Stimulated activated CD8-positive, alpha-beta memory T cell treated with anti-CD3 and anti-CD28 coated beads, Interleukin-4, amount 100 ng/mL, for 4 hours (primary cell): Measurements from ENCODE around the gene TMTC4.
A peak's percentile ranks its signal among the peaks of the same experiment; 100 is the strongest.
"Not testable (repeated sequence)": the region's sequence is repeated elsewhere in the genome, so short reads cannot be mapped to it uniquely, and the experiment has no call there.

Experiments used
- DNase-seq, 2 donors: peaks; one replicate each; pipeline ENCODE4 v3.0.0-alpha.2; 2020; ENCODE audit warnings: low read depth in 2 of 2, low spot score in 1 of 2

The TMTC4 gene

GRCh38 chr13:100674572-100674871 lies at the start of gene TMTC4:
TMTC4 (minus strand) TSS chr13:100674795; CDS start chr13:100670362, 4,433 bp downstream.
- DNase-seq, result no peak

- no peak for DNase-seq
Measured at GRCh38 chr13:100722517-100722916, 47.9 kb upstream of the TMTC4 start.

GRCh38 chr13:100721885-100722512 lies 47.4 kb upstream of the TMTC4 start:
- DNase-seq, result peak in 1 of 2 donors; percentile 25

- no peak for DNase-seq
Measured at GRCh38 chr13:100715604-100716003, 41.0 kb upstream of the TMTC4 start.

GRCh38 chr13:100714478-100714877 lies 39.9 kb upstream of the TMTC4 start:
- no peak for DNase-seq

- DNase-seq, result no peak
Measured at GRCh38 chr13:100710176-100710575, 35.6 kb upstream of the TMTC4 start.

GRCh38 chr13:100707818-100708740 lies 33.5 kb upstream of the TMTC4 start:
- DNase-seq, result no peak

GRCh38 chr13:100698331-100698730 lies 23.7 kb upstream of the TMTC4 start:
- not testable (repeated sequence) for DNase-seq

- no peak for DNase-seq
Measured at GRCh38 chr13:100695509-100695773, 20.8 kb upstream of the TMTC4 start.

- DNase-seq, result no peak
Measured at GRCh38 chr13:100694722-100695508, 20.3 kb upstream of the TMTC4 start.

GRCh38 chr13:100689191-100689590 lies 14.6 kb upstream of the TMTC4 start:
- no peak for DNase-seq

GRCh38 chr13:100680131-100680530 lies 5.5 kb upstream of the TMTC4 start:
- DNase-seq, result no peak

GRCh38 chr13:100677128-100677527 lies 2.5 kb upstream of the TMTC4 start:
- not testable (repeated sequence) for DNase-seq

GRCh38 chr13:100675661-100676129 lies 1.1 kb upstream of the TMTC4 start:
- no peak for DNase-seq

GRCh38 chr13:100674872-100675660 lies 471 bp upstream of the TMTC4 start:
- peak; percentile 99 to 100 for DNase-seq

- peak; percentile 9 to 27 for DNase-seq
Measured at GRCh38 chr13:100673713-100674571, 653 bp downstream of the TMTC4 start.

- DNase-seq, result no peak
Measured at GRCh38 chr13:100673376-100673712, 1.3 kb downstream of the TMTC4 start.

- DNase-seq, result no peak
Measured at GRCh38 chr13:100671389-100672182, 3.0 kb downstream of the TMTC4 start.

- DNase-seq, result no peak
Measured at GRCh38 chr13:100668408-100668807, 6.2 kb downstream of the TMTC4 start.
